OCI-LY1 (cell line): Measurements from ENCODE around the gene NID2.

Experiments
- H2AFZ ChIP-seq: fragments of 200-600 bp; sonication (generic), shearing (Covaris generic); 2 replicates; pipeline ENCODE4 v1.6.0; 2014; ENCODE audit warnings: antibody characterized with exemption, mild to moderate bottlenecking, low read length
- H3F3A ChIP-seq: fragments of 200-600 bp; sonication (generic), shearing (Covaris generic); 2 replicates; pipeline ENCODE4 v1.6.0; 2014; ENCODE audit warnings: mild to moderate bottlenecking, antibody characterized with exemption, low read length, moderate library complexity; ENCODE audit not compliant: insufficient read depth
- H3K27ac ChIP-seq: fragments of 200-600 bp; sonication (generic); 2 replicates; pipeline ENCODE4 v1.5.1; 2014; ENCODE audit warnings: low read length, mixed run types, mild to moderate bottlenecking, low read depth; ENCODE audit not compliant: poor library complexity, severe bottlenecking
- H3K27me3 ChIP-seq: fragments of 200-600 bp; sonication (generic); 2 replicates; pipeline ENCODE4 v1.6.0; 2014; ENCODE audit warnings: antibody characterized with exemption, mild to moderate bottlenecking, low read length, moderate library complexity; ENCODE audit not compliant: insufficient read depth
- H3K36me3 ChIP-seq: fragments of 200-600 bp; sonication (generic); 2 replicates; pipeline ENCODE4 v1.6.1; 2014; ENCODE audit warnings: mild to moderate bottlenecking, antibody characterized with exemption, low read length, moderate library complexity, mixed read lengths; ENCODE audit not compliant: insufficient read depth
- H3K4me1 ChIP-seq: fragments of 200-600 bp; sonication (generic); 2 replicates; pipeline ENCODE4 v1.5.1; 2014; ENCODE audit warnings: mild to moderate bottlenecking, low read length, moderate library complexity; ENCODE audit not compliant: insufficient read depth, severe bottlenecking
- H3K4me2 ChIP-seq: fragments of 200-600 bp; sonication (generic), shearing (Covaris generic); 2 replicates; pipeline ENCODE4 v1.6.1; 2014; ENCODE audit warnings: low read length
- H3K4me3 ChIP-seq: fragments of 200-600 bp; sonication (generic); 2 replicates; pipeline ENCODE4 v1.5.1; 2014; ENCODE audit warnings: low read length, low read depth, mild to moderate bottlenecking, mixed read lengths; ENCODE audit not compliant: poor library complexity, severe bottlenecking
- H3K79me2 ChIP-seq: fragments of 200-600 bp; shearing (Covaris generic); 2 replicates; pipeline ENCODE4 v1.6.1; 2016; ENCODE audit warnings: mixed run types, low read length, mixed read lengths; ENCODE audit not compliant: insufficient read depth
- H3K9ac ChIP-seq: fragments of 200-600 bp; sonication (generic), shearing (Covaris generic); 2 replicates; pipeline ENCODE4 v1.6.1; 2014; ENCODE audit warnings: mild to moderate bottlenecking, low read length, mixed read lengths
- H3K9me2 ChIP-seq: fragments of 200-600 bp; sonication (generic), shearing (Covaris generic); 2 replicates; pipeline ENCODE4 v1.6.1; 2014; ENCODE audit warnings: low read depth, mild to moderate bottlenecking, low read length, mixed read lengths
- H3K9me3 ChIP-seq: fragments of 200-600 bp; shearing (Covaris generic); 2 replicates; pipeline ENCODE4 v1.6.1; 2014; ENCODE audit warnings: low read length, mixed read lengths
- H4K20me1 ChIP-seq: fragments of 200-600 bp; sonication (generic), shearing (Covaris generic); 2 replicates; pipeline ENCODE4 v1.6.0; 2016; ENCODE audit warnings: mild to moderate bottlenecking, low read length; ENCODE audit not compliant: insufficient read depth
- CTCF ChIP-seq: fragments of 200-600 bp; sonication (generic), shearing (Covaris generic); IDR thresholded peaks from 2 replicates; pipeline ENCODE4 v1.5.1; 2017; ENCODE audit warnings: mild to moderate bottlenecking, antibody characterized with exemption, low read length, moderate library complexity, mixed read lengths
- EZH2 ChIP-seq: fragments of 200-600 bp; sonication (generic), shearing (Covaris generic); IDR thresholded peaks from 2 replicates; pipeline ENCODE4 v1.8.0; 2017; ENCODE audit warnings: borderline replicate concordance, mixed run types, mild to moderate bottlenecking, antibody characterized with exemption, low read length, moderate library complexity, mixed read lengths

NID2 gene

DNA sequence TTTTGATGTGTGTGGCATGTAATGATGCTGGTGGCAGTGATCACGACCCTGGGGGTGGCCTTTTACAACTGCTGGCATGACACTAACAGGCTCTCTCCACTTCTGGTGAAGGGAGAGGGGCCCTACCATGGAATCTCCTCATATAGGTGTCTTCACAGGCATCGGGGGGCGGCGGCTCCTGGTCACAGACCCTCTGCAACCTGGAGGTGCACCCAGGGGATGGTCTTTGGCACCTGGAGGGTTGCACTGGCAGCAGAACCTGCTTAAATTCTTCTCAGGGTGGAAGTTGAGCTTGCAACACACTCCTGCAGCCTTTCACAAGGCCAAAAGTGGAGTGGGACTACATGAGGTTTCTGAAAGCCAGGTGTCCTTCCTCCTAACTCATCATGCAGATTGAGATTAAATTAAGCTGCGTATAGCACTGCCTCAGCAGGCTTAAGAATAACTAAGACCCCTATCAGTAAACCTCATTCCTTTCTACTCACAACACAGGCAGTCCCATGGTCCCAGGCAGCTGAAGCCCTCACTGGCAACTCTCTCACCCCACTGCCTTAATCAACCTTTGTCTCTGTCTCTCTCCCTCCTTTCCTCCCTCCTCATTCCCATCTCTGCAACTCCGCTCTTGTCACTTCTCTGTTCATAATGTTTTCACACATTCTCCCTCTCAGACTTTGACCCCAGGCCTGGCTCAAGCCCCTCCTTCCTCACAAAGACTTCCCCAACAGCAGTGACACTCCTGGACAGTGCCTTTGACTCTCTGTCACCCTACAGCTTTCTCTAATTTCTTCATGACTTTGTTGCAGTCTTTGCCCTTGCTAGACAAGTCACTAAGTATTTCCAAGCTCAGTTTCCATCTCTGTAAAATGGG is 18.9 kb downstream of the NID2 start:
- Histone ChIP-seq H3K4me2 (no peak overlapping the region), H3K4me1 (no peaks in the 10 kb centered on the region), H3K9me2 (no peaks in the 10 kb centered on the region), H2AFZ (no peak overlapping the region), H3K4me3 (no peak overlapping the region), H4K20me1 (no peaks in the 10 kb centered on the region), H3K27me3 (no peaks in the 10 kb centered on the region), H3K27ac (no peak overlapping the region), H3K36me3 (no peaks in the 10 kb centered on the region), H3K9ac (no peak overlapping the region), H3F3A (no peaks in the 10 kb centered on the region), H3K79me2 (no peaks in the 10 kb centered on the region), H3K9me3 (no peaks in the 10 kb centered on the region)
- no peak for TF ChIP-seq CTCF
- no peak for TF ChIP-seq EZH2

GRCh38 chr14:52049271-52049670 is 19.6 kb downstream of the NID2 start:
- Histone ChIP-seq H3K36me3 (no peaks in the 10 kb centered on the region), H3K4me3 (no peak overlapping the region), H3K79me2 (no peaks in the 10 kb centered on the region), H3K27me3 (no peaks in the 10 kb centered on the region), H3K9me2 (no peaks in the 10 kb centered on the region), H3K9me3 (no peaks in the 10 kb centered on the region), H3K9ac (no peak overlapping the region), H3F3A (no peaks in the 10 kb centered on the region), H2AFZ (no peak overlapping the region), H4K20me1 (no peaks in the 10 kb centered on the region), H3K27ac (no peak overlapping the region), H3K4me2 (no peak overlapping the region), H3K4me1 (no peaks in the 10 kb centered on the region)
- TF ChIP-seq EZH2 (no peak), CTCF (no peak)

DNA sequence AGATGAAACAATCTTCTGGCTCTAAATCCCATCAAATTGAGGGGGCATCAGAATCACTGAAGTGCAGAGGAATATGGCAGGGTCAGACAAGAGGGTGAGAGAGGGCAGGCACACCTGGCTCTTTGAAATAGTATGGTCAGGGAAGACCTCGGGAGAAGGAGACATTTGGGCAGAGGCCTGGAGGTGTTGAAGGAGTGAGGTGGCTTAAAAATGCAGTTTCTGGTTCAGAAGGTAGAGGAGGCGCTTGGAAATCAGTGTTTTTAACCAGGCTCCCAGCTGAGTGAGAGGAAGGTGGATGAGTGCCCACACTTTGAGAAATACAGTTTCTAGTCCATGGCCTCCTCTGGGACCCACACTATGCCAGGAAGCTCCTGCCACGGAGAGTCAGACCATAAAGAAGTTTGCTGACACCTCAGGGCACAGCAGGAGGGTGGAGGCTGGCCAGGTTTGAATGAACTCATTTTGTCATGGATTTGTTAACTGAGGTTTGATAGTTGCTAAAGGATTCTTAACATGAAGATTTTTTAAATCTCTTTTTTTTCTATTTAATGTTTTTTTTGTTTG is 20.1 kb downstream of the NID2 start:
- TF ChIP-seq CTCF = no peak
- TF ChIP-seq EZH2 = no peak
- Histone ChIP-seq H3K9ac (no peak overlapping the region), H3K9me3 (no peaks in the 10 kb centered on the region), H3K9me2 (no peaks in the 10 kb centered on the region), H3K36me3 (no peaks in the 10 kb centered on the region), H3K4me2 (no peak overlapping the region), H4K20me1 (no peaks in the 10 kb centered on the region), H3F3A (no peaks in the 10 kb centered on the region), H2AFZ (no peak overlapping the region), H3K27ac (no peak overlapping the region), H3K4me3 (no peak overlapping the region), H3K79me2 (no peaks in the 10 kb centered on the region), H3K27me3 (no peaks in the 10 kb centered on the region), H3K4me1 (no peaks in the 10 kb centered on the region)
